ENCODE data around the gene SCYL1.

SCYL1 gene

DNA sequence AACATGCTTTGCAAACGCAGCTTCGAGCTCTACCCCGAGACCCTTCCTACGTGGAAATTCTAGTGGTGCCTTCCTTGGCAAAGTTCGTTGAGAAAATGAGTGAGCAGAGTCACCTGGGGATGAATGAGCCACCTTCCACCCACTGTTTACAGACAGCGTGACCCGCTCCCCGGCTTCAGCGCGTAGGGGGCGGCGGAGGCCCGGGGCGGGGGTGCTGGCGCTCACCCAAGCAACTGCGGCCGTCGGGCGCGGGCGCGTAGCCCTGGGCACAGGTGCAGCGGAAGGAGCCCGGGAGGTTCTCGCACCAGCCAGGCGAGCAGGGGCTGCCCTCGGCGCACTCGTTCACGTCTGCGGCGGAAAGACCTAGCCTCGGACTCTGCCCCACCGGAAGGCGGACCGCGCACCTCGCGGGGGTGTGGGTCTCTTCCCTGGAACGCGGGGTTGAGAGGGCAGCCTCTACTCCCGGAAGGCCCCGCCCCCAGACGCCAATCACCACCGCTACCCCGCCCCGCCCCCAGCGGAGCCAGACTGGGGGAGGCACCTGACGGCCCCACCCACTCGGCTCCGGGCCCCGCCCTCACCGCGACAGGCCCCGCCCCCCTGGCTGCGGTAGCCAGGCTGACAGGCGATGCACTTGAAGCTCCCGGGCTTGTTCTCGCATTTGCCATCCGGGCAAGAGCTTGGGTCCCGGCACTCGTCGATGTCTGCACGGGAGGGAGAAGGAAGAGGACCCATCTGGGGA, 21.5 kb downstream of the SCYL1 start:
- Histone ChIP-seq H3F3A (ENCODE audit: insufficient read depth, low read length) (peaks cover 23% of the 10 kb centered on the region), H3K27me3 (replicated peaks; ENCODE audit: insufficient read depth, low read length) (no peaks in the 10 kb centered on the region)
- TF ChIP-seq EZH2phosphoT487 (IDR thresholded peaks at IDR 0.05; ENCODE audit: low read length) (no peak), EZH2 (optimal IDR thresholded peaks at IDR 0.05; ENCODE audit: low read depth, low read length) (no peak)
- TF ChIP-seq, protein P1, sequence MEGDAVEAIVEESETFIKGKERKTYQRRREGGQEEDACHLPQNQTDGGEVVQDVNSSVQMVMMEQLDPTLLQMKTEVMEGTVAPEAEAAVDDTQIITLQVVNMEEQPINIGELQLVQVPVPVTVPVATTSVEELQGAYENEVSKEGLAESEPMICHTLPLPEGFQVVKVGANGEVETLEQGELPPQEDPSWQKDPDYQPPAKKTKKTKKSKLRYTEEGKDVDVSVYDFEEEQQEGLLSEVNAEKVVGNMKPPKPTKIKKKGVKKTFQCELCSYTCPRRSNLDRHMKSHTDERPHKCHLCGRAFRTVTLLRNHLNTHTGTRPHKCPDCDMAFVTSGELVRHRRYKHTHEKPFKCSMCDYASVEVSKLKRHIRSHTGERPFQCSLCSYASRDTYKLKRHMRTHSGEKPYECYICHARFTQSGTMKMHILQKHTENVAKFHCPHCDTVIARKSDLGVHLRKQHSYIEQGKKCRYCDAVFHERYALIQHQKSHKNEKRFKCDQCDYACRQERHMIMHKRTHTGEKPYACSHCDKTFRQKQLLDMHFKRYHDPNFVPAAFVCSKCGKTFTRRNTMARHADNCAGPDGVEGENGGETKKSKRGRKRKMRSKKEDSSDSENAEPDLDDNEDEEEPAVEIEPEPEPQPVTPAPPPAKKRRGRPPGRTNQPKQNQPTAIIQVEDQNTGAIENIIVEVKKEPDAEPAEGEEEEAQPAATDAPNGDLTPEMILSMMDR (IDR thresholded peaks at IDR 0.05; ENCODE audit: low read length): no peak

DNA sequence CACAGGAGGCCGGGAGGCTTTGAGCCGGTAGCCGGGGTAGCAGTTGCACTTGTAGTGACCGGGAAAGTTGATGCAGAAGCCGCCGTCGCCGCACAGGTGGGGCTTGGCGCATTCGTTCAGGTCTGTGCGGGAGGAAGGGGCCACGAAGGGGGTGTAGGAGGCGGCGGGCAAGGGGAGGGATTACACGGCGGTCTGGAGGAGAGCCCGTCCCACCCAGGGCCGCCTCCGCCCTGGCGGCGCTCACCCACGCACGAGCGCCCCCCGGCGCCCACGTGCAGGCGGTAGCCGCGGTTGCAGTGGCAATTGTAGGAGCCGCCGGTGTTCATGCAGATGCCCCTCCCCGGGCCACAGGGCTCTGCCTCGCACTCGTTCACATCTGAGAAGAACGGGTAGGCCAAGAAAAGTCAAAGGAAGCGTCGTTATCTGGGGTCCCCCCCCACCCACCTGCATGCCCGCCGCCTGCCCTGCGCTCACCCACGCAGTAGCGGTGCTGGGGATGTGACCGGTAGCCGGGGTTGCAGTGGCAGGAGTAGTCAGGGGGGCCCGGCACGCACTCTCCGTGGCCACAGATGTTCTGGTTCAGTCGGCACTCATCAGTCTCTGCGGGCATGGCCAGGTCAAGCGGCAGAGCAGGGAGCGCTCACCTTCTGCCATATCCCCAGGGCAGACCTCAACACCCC, 22.7 kb downstream of the SCYL1 start:
- peaks cover 3% of the 10 kb centered on the region; the same call in 1 of the 2 replicates for H3K79me2 ChIP-seq (ENCODE audit: low read length)
- no peaks in the 10 kb centered on the region for H3K9me2 ChIP-seq (replicated peaks; ENCODE audit: insufficient read depth, low read length)
- no peaks in the 10 kb centered on the region for H3K9me3 ChIP-seq (replicated peaks; ENCODE audit: insufficient read depth, low read length)
- H3K9ac ChIP-seq (ENCODE audit: low read length): no peak overlapping the region
- no peaks in the 10 kb centered on the region for H3K27me3 ChIP-seq (replicated peaks; ENCODE audit: insufficient read depth, low read length)
- DNase-seq: no peak
- TF ChIP-seq EZH2 (optimal IDR thresholded peaks at IDR 0.05; ENCODE audit: low read depth, low read length) (no peak), EZH2phosphoT487 (IDR thresholded peaks at IDR 0.05; ENCODE audit: low read length) (no peak)
- TF ChIP-seq, protein P1 (IDR thresholded peaks at IDR 0.05; ENCODE audit: low read length): no peak
- no peaks in the 10 kb centered on the region for H3K36me3 ChIP-seq (replicated peaks; ENCODE audit: insufficient read depth, low read length)
- H3K4me3 ChIP-seq (ENCODE audit: low read length): no peak overlapping the region
- peaks cover 30% of the 10 kb centered on the region for H3K4me1 ChIP-seq (ENCODE audit: low read length)
- H2AFZ ChIP-seq (ENCODE audit: low read length): no peak overlapping the region
- H3F3A ChIP-seq (ENCODE audit: insufficient read depth, low read length): peaks cover 22% of the 10 kb centered on the region
- no peak overlapping the region for H3K27ac ChIP-seq (ENCODE audit: low read length)
- no peaks in the 10 kb centered on the region for H4K20me1 ChIP-seq (ENCODE audit: insufficient read depth, low read length)
- H3K4me2 ChIP-seq (ENCODE audit: low read depth, low read length): peak overlapping the region; percentile 80; the same call in 1 of the 2 replicates

More for the DNA sequence above, 21.5 kb downstream of the SCYL1 start:
- Histone ChIP-seq H4K20me1 (ENCODE audit: insufficient read depth, low read length) (no peaks in the 10 kb centered on the region), H3K4me3 (ENCODE audit: low read length) (peak overlapping the region; percentile 59), H3K36me3 (replicated peaks; ENCODE audit: insufficient read depth, low read length) (no peaks in the 10 kb centered on the region), H3K4me2 (ENCODE audit: low read depth, low read length) (peak overlapping the region; percentile 80), H3K9me2 (replicated peaks; ENCODE audit: insufficient read depth, low read length) (no peaks in the 10 kb centered on the region), H3K9me3 (replicated peaks; ENCODE audit: insufficient read depth, low read length) (no peaks in the 10 kb centered on the region), H3K4me1 (ENCODE audit: low read length) (peaks cover 26% of the 10 kb centered on the region), H3K9ac (ENCODE audit: low read length) (peak overlapping the region; percentile 59), H3K27ac (ENCODE audit: low read length) (peak overlapping the region; percentile 74), H2AFZ (ENCODE audit: low read length) (peak overlapping the region; percentile 88), H3K79me2 (ENCODE audit: low read length) (peaks cover 3% of the 10 kb centered on the region; the same call in 1 of the 2 replicates)
- peak; percentile 96 for DNase-seq

DNA sequence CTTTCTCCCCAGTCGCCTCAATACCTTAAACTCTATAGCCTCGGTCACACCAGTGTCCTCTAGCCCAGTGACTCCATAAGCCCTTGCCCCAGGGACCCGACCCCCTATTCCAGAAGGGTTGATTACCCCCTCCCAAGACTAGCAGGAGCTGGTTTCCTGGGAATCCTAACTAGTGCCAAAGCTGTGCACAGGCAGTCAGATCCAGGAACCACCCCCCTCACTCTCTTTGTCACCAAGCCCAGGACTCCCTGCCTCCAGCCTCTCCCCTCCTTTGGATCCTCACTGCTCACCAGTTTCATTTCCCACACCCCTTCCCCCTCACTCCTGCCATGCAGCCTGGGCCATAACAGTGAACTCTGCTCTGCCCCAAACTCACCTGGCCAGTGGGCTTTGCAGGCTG, 23.5 kb downstream of the SCYL1 start:
- TF ChIP-seq, protein P1 (IDR thresholded peaks at IDR 0.05; ENCODE audit: low read length): no peak
- TF ChIP-seq EZH2phosphoT487 (IDR thresholded peaks at IDR 0.05; ENCODE audit: low read length): no peak
- TF ChIP-seq EZH2 (optimal IDR thresholded peaks at IDR 0.05; ENCODE audit: low read depth, low read length): no peak
- DNase-seq: no peak
- no peaks in the 10 kb centered on the region for H3K9me3 ChIP-seq (replicated peaks; ENCODE audit: insufficient read depth, low read length)
- no peak overlapping the region for H2AFZ ChIP-seq (ENCODE audit: low read length)
- H3K9me2 ChIP-seq (replicated peaks; ENCODE audit: insufficient read depth, low read length): no peaks in the 10 kb centered on the region
- no peak overlapping the region for H3K9ac ChIP-seq (ENCODE audit: low read length)
- no peaks in the 10 kb centered on the region for H3K36me3 ChIP-seq (replicated peaks; ENCODE audit: insufficient read depth, low read length)
- no peak overlapping the region for H3K4me2 ChIP-seq (ENCODE audit: low read depth, low read length)
- no peaks in the 10 kb centered on the region for H3K27me3 ChIP-seq (replicated peaks; ENCODE audit: insufficient read depth, low read length)
- H3K4me3 ChIP-seq (ENCODE audit: low read length): no peak overlapping the region
- H3F3A ChIP-seq (ENCODE audit: insufficient read depth, low read length): peaks cover 28% of the 10 kb centered on the region
- peaks cover 36% of the 10 kb centered on the region for H3K4me1 ChIP-seq (ENCODE audit: low read length)
- H4K20me1 ChIP-seq (ENCODE audit: insufficient read depth, low read length): no peaks in the 10 kb centered on the region
- no peak overlapping the region for H3K27ac ChIP-seq (ENCODE audit: low read length)
- H3K79me2 ChIP-seq (ENCODE audit: low read length): peaks cover 3% of the 10 kb centered on the region; the same call in 1 of the 2 replicates

Data from MM.1S (cell line).